AG04450 (cell line): ENCODE data around the gene F8. TPM values are rescaled to one million over a fixed set of nuclear protein-coding genes. Genes with fewer than 3 reads are reported as not detected.
"Not testable (repeated sequence)": the region's sequence is repeated elsewhere in the genome, so short reads cannot be mapped to it uniquely, and the experiment has no call there.

Source experiments
- CTCF ChIA-PET: fragments of 300-600, 350-600 bp; formaldehyde crosslinking; extraction: SDS; loops from one replicate; lab custom pipeline; 2022; ENCODE audit warnings: antibody characterized with exemption, inconsistent platforms; lab: Charles Lee
- POLR2A ChIA-PET: fragments of 350-600 bp; formaldehyde crosslinking; extraction: SDS; loops from one replicate; lab custom pipeline; 2021; ENCODE audit warnings: antibody characterized with exemption, inconsistent platforms; lab: Yijun Ruan, JAX
- DNase-seq: peaks from one replicate; pipeline ENCODE4 v3.0.0-alpha.2; 2011; ENCODE audit warnings: low read depth, low spot score
- H3K27ac ChIP-seq: one replicate; pipeline ENCODE4 v1.5.1; 2012; ENCODE audit warnings: low read depth, low read length, control low read depth
- H3K27me3 ChIP-seq: one replicate; pipeline ENCODE4 v1.6.0; 2012; ENCODE audit warnings: low read length; ENCODE audit not compliant: control insufficient read depth, insufficient read depth
- H3K4me3 ChIP-seq: 2 replicates; pipeline ENCODE4 v1.5.1; 2011; ENCODE audit warnings: mild to moderate bottlenecking, low read depth, low read length, control low read depth
- H3K9me3 ChIP-seq: 2 replicates; pipeline ENCODE4 v1.5.1; 2012; ENCODE audit warnings: low read length; ENCODE audit not compliant: control insufficient read depth, insufficient read depth
- CTCF ChIP-seq: IDR thresholded peaks from 2 replicates; pipeline ENCODE4 v1.5.1; 2011; ENCODE audit warnings: low read depth, low read length, control low read depth, inconsistent platforms
- polyA plus RNA-seq: library from polyadenylated mRNA; depleted of rRNA; stranded (reverse); fragments of >200 nt; gene quantifications from 2 replicates; pipeline ENCODE4 v1.2.3, GENCODE V29; 2011

F8 gene
- polyA plus RNA-seq, 1 experiment: 1.4 TPM

GRCh38 chrX:154873329-154873728, 149.2 kb downstream of the F8 start:
- POLR2A ChIA-PET: no interaction called here
- no peak overlapping the region for H3K4me3 ChIP-seq
- H3K9me3 ChIP-seq: no peaks in the 10 kb centered on the region
- no peak for DNase-seq
- no peak for TF ChIP-seq CTCF
- CTCF ChIA-PET: no interaction called here
- H3K27ac ChIP-seq: no peak overlapping the region
- H3K27me3 ChIP-seq: no peaks in the 10 kb centered on the region

- H3K9me3 ChIP-seq, H3K27ac ChIP-seq, POLR2A ChIA-PET, H3K4me3 ChIP-seq, DNase-seq, H3K27me3 ChIP-seq, CTCF ChIA-PET: not testable (repeated sequence)
Measured at GRCh38 chrX:154868522-154868921, 154.0 kb downstream of the F8 start.

DNA sequence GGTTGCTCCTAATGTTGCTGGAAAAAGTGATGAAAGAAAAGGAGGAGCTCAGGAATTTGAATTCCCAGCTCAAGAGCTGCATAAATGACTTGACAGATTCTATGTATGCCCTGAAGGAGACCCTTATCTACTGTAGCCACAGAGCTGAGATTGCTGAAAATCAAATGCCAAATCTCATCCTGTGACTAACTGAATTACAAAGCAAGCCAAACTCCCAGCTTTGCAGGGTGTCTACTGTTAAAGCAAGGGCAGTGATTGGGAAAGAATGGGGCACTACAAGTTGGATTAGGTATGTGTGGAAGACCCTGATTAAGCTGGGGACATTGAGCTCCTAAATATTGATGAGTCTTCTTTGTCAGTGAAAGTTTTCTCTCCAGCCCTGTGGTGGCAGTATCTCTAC, 167.3 kb downstream of the F8 start:
- POLR2A ChIA-PET: no interaction called here
- no peak for TF ChIP-seq CTCF
- Histone ChIP-seq H3K4me3 (no peak overlapping the region), H3K27ac (no peak overlapping the region), H3K27me3 (no peaks in the 10 kb centered on the region), H3K9me3 (no peaks in the 10 kb centered on the region)
- DNase-seq: no peak
- CTCF ChIA-PET: no interaction called here

DNA sequence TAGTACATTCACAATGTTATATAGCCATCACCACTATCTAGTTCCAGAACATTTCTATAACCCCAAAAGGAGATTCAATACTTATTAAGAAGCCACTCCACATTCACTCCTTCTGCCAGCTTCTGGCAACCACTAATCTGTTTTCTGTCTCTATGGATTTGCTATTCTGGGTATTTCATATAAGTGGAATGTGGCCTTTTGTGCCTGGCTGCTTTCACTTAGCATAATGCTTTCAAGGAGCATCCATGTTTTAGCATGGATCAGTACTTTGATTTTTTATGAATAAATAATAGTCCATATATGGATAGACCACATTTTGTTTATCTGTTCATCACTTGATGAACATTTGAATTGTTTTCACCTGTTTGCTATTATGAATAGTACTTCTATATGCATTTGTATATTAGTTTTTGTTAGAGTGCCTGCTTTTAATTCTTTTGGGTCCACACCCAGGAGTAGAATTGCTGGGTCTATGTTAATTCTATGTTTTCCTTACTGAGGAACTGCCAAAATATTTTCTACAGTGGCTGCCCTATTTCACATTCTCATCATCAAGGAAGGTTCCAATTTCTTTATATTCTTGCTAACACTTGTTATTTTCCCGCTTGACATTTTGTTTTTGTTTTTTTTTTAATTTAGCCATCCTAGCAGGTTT, 171.4 kb downstream of the F8 start:
- H3K27ac ChIP-seq: no peak overlapping the region
- ChIA-PET CTCF (no interaction called here), POLR2A (no interaction called here)
- no peak overlapping the region for H3K4me3 ChIP-seq
- TF ChIP-seq CTCF: no peak
- no peak for DNase-seq
- H3K9me3 ChIP-seq: no peaks in the 10 kb centered on the region
- no peaks in the 10 kb centered on the region for H3K27me3 ChIP-seq

GRCh38 chrX:154840856-154841255, 181.7 kb downstream of the F8 start:
- peak; percentile 59 for TF ChIP-seq CTCF
- DNase-seq: peak; percentile 18
- ChIA-PET POLR2A (no interaction called here), CTCF (interaction anchor here (0.7 to 1.3 kb wide), 4 partner anchors 14 to 92 kb away, joined by 3 to 5 read pairs (median 4); no protein-coding TSS in a partner anchor)
- Histone ChIP-seq H3K9me3 (no peaks in the 10 kb centered on the region), H3K27me3 (no peaks in the 10 kb centered on the region), H3K4me3 (no peak overlapping the region), H3K27ac (no peak overlapping the region)

DNA sequence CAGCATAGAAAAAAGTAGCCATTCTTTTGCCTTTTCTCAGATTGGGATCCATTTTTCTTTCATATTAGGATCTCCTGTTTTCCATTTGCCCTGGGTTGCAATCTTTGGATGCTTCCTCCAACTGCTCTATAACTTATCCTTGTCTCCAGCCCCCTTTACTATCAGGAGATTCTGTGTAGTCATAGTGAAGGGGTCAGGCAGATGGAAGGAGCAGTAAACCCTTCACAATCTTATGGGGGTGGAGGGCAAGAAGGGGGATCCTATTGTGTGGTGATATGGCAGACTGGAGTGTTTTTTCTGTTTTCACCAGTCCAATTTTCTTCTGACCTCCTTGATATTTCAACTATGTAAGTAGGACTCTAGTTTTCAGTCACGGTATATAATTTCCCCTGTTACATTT, 186.4 kb downstream of the F8 start:
- H3K4me3 ChIP-seq: no peak overlapping the region
- H3K9me3 ChIP-seq: no peaks in the 10 kb centered on the region
- POLR2A ChIA-PET: no interaction called here
- H3K27ac ChIP-seq: no peak overlapping the region
- TF ChIP-seq CTCF: no peak
- no peak for DNase-seq
- CTCF ChIA-PET: no interaction called here
- no peaks in the 10 kb centered on the region for H3K27me3 ChIP-seq
